ENCODE data around the gene AFF3.

DNA sequence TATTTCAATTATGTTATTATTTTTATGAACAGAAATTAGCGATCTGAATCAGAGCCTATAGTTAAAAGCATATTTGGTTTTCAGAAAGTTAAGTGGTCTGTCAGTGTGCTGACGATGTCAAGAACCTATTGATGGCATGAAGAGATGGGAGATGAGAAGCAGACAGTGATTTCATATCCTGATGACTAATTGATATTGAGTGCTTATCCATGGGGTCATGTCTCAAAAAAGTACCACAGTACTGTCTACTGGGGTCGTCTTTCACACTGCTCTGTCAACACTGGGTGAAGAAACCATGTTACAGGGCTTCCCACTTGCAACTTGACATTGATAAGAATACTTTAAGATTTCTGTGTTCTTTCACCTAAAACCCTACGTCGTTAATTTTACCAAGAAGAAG, 297.1 kb downstream of the AFF3 start:
- no peak for TF ChIP-seq POLR2AphosphoS5 (IDR thresholded peaks at IDR 0.05; ENCODE audit: low read depth, low read length)
- no peak for TF ChIP-seq FOXP2 (optimal IDR thresholded peaks at IDR 0.05; ENCODE audit: borderline replicate concordance, extremely low read depth, extremely low read length, insufficient read depth)

Measured in PFSK-1 (cell line).